ENCODE measurements around the gene KRT80.

Gene KRT80

DNA sequence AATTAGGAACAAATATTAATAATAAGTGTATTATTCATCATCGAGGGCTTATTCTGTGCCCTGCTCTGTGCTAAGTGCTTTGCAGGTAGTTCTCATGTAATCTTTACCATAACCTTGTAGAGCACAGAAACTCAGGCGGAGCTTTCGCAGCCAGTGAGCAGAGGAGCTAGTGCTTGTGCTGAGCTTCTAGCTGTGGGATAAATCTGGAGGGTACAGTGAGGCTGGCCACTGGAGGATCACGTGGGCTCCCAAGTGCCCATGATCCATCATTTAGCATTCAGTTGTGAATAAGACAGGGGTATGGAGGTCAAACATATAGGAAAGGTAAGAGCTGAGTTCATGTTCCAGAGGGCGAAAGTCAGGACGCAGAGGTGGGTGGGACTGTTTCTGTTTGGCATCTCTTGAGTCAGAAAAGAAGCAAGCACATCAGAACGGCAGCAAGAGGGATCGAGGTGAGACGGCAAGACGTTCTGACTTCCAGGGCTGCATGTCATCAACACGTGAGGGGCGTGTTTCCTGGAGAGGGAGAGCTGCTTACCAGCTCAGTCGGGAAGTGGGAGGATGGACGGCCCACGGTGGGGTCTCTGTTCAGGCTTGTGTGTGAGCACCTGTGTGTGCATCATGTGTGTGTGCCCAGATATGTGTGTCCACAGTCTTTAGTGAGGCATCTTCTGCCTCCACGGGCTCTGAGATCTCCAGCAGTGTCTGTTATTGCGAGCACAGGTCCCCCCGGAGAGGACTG is 16.8 kb upstream of the KRT80 start:
- H3K4me1 ChIP-seq (ENCODE audit: control insufficient read depth, insufficient read depth, low read length), result no peaks in the 10 kb centered on the region
- no peaks in the 10 kb centered on the region for H3K27me3 ChIP-seq (ENCODE audit: control insufficient read depth, insufficient read depth, low read length)
- H3K36me3 ChIP-seq (ENCODE audit: control insufficient read depth, insufficient read depth, low read length), result no peaks in the 10 kb centered on the region
- H3K9me3 ChIP-seq (ENCODE audit: control insufficient read depth, insufficient read depth, low read length), result no peaks in the 10 kb centered on the region
- H3K27ac ChIP-seq (ENCODE audit: low read depth, low read length), result no peak overlapping the region
- no peak overlapping the region for H3K4me3 ChIP-seq (ENCODE audit: low read depth, low read length)
- no peak overlapping the region for H3K9ac ChIP-seq (ENCODE audit: low read depth, low read length)

DNA sequence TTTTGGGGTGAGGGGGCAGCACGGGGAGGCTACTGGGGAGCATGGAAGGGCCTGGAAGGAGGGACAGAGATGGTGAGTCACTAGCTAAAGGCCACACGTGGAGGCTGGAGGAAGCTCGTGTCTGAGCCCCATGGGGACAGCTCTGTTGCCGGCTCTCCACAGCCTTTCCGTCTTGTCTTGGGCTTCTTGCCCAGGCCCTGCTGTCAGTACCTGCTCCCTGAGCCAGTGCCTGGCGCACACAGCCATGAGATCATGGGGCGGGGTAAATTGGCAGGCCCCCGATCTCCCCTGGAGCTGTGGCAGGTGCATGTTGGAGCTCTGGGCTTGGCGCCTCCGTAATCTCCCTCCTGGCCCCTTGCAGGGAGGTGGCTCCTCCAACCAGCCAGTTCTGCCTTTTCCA is 16.1 kb upstream of the KRT80 start:
- H3K27ac ChIP-seq (ENCODE audit: low read depth, low read length), result no peak overlapping the region
- no peaks in the 10 kb centered on the region for H3K27me3 ChIP-seq (ENCODE audit: control insufficient read depth, insufficient read depth, low read length)
- H3K36me3 ChIP-seq (ENCODE audit: control insufficient read depth, insufficient read depth, low read length), result no peaks in the 10 kb centered on the region
- H3K9me3 ChIP-seq (ENCODE audit: control insufficient read depth, insufficient read depth, low read length), result no peaks in the 10 kb centered on the region
- H3K4me1 ChIP-seq (ENCODE audit: control insufficient read depth, insufficient read depth, low read length), result peaks cover 2% of the 10 kb centered on the region; the same call in 1 of the 2 replicates
- no peak overlapping the region for H3K4me3 ChIP-seq (ENCODE audit: low read depth, low read length)
- no peak overlapping the region for H3K9ac ChIP-seq (ENCODE audit: low read depth, low read length)

DNA sequence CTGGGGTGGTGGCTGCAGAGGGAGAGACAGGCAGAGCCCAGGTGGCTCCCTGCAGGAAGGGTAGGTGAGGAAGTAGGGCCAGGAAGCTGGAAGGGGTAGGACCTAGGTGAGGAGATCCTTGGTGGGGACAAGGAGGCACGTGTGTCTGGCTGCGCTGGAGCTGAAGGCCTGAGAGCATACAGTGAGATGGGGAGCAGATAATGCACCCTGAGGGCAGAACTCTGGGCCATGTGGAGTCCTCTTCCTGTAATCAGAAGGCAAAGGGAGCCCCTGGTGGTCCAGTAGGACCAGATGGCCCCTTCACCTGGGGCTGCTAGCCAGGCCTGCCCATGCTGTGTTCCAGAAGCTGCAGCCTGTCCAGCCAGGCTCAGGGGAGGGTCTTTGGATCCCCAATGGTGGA is 15.3 kb upstream of the KRT80 start:
- H3K27me3 ChIP-seq (ENCODE audit: control insufficient read depth, insufficient read depth, low read length), result no peaks in the 10 kb centered on the region

DNA sequence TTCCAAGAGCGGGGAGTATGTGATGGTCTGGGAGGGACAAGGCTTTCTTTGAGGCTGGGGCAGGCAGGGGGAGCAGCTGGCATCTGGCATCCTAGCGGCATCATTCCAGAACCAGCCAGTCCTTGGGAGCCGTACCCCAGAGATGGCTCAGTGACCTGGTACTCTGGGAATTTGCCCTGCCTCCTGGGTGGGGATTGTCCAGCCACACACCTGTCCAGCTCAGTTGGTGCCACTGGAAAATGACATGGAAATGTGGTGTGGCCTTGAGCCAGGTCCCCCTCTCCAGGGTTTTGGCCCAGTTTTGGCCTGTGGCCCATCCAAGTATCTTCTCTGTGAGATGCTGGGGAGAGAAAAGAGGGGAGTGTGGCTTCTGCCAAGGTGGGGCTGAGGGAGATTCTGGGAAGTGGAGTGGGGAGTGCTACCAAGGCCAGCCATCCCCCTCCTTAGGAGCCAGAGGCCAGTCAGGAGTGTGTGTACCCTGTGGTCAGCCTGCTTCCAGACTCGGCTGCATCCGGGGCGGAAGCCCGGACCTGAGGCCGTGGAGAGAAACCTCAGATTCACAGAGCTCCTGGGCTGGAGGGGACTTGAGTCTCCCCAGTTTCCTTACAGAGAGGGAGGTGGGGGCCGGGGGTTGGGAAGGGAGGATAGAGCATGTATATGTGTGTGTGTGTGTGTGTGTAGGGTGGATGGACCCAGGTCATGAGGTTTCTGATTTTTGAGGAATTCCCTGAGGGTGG is 14.7 kb upstream of the KRT80 start:
- no peak overlapping the region for H3K9ac ChIP-seq (ENCODE audit: low read depth, low read length)
- peaks cover 9% of the 10 kb centered on the region; the same call in 1 of the 2 replicates for H3K4me1 ChIP-seq (ENCODE audit: control insufficient read depth, insufficient read depth, low read length)

More for the DNA sequence above, 15.3 kb upstream of the KRT80 start:
- Histone ChIP-seq H3K4me1 (ENCODE audit: control insufficient read depth, insufficient read depth, low read length) (peaks cover 8% of the 10 kb centered on the region; the same call in 1 of the 2 replicates), H3K36me3 (ENCODE audit: control insufficient read depth, insufficient read depth, low read length) (no peaks in the 10 kb centered on the region), H3K9ac (ENCODE audit: low read depth, low read length) (no peak overlapping the region), H3K9me3 (ENCODE audit: control insufficient read depth, insufficient read depth, low read length) (no peaks in the 10 kb centered on the region), H3K27ac (ENCODE audit: low read depth, low read length) (no peak overlapping the region), H3K4me3 (ENCODE audit: low read depth, low read length) (no peak overlapping the region)

DNA sequence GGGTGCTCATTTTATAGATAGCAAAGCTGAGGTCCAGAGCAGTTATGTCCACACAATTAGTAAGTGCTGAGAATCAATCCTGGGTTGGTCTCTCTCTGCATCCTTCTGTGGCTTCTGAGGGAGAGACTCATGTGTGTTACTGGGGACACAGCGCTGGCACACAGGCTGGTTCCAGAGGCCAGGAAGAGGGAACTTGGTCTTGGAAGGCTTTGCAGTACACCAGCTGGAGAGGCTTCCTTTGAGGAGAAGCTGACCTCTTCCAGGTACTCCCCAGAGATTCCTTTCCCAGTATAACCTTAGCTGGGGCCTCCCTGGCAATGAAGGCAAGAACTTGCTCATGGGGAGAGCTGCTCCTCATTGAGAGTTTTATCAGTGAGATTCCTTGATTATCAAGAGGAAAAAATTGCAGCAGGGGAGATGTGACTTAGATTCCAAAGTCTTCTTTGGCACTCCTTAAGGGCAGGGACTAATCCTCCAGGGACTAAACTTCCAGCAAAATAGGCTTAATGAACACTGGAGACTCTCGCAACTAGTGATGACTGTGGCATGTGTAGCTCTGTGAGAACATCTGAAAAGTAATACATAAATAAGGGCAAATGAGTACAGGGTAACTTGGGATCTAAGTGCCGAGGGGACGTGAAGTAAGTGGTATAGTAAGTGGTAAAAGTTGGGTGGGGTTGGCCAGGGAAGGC is 13.9 kb upstream of the KRT80 start:
- H3K4me1 ChIP-seq (ENCODE audit: control insufficient read depth, insufficient read depth, low read length), result peaks cover 10% of the 10 kb centered on the region; the same call in 1 of the 2 replicates
- no peaks in the 10 kb centered on the region for H3K36me3 ChIP-seq (ENCODE audit: control insufficient read depth, insufficient read depth, low read length)
- H3K9me3 ChIP-seq (ENCODE audit: control insufficient read depth, insufficient read depth, low read length), result no peaks in the 10 kb centered on the region
- H3K9ac ChIP-seq (ENCODE audit: low read depth, low read length), result no peak overlapping the region
- no peak overlapping the region for H3K27ac ChIP-seq (ENCODE audit: low read depth, low read length)
- H3K27me3 ChIP-seq (ENCODE audit: control insufficient read depth, insufficient read depth, low read length), result no peaks in the 10 kb centered on the region
- H3K4me3 ChIP-seq (ENCODE audit: low read depth, low read length), result no peak overlapping the region

More for the DNA sequence above, 14.7 kb upstream of the KRT80 start:
- no peaks in the 10 kb centered on the region for H3K9me3 ChIP-seq (ENCODE audit: control insufficient read depth, insufficient read depth, low read length)
- no peaks in the 10 kb centered on the region for H3K27me3 ChIP-seq (ENCODE audit: control insufficient read depth, insufficient read depth, low read length)
- no peaks in the 10 kb centered on the region for H3K36me3 ChIP-seq (ENCODE audit: control insufficient read depth, insufficient read depth, low read length)
- H3K27ac ChIP-seq (ENCODE audit: low read depth, low read length), result no peak overlapping the region
- H3K4me3 ChIP-seq (ENCODE audit: low read depth, low read length), result no peak overlapping the region

DNA sequence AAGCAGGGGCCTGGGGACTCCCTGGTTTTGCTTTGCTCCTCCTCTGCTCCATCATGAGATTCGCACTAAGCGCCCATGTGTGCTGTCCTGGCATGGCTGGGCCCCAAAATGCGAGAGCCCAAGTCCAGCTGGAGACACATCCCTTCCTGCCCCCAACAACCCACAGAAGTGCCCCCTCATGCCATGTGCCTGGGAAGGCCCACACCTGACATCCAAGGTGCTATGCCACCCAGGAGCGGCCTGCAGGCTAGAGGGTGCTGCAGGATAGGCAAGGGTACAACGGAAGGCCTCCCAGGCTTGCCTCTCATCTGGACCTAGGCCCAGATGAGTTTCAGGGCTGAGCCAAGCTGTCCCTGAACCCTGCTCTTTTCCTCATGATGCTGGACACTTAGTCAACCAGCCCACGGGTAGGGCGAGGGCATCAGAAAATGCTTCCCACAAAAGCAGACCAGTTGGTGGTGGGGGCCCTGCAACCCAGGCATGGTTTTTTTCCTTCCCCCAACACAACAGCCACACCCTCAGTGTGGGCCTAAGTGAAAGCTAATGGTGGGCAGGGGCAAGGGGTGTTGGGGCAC is 13.2 kb upstream of the KRT80 start:
- Histone ChIP-seq H3K36me3 (ENCODE audit: control insufficient read depth, insufficient read depth, low read length) (no peaks in the 10 kb centered on the region), H3K4me1 (ENCODE audit: control insufficient read depth, insufficient read depth, low read length) (peaks cover 13% of the 10 kb centered on the region; the same call in 1 of the 2 replicates), H3K9me3 (ENCODE audit: control insufficient read depth, insufficient read depth, low read length) (no peaks in the 10 kb centered on the region), H3K9ac (ENCODE audit: low read depth, low read length) (no peak overlapping the region), H3K27ac (ENCODE audit: low read depth, low read length) (no peak overlapping the region), H3K4me3 (ENCODE audit: low read depth, low read length) (no peak overlapping the region), H3K27me3 (ENCODE audit: control insufficient read depth, insufficient read depth, low read length) (no peaks in the 10 kb centered on the region)

DNA sequence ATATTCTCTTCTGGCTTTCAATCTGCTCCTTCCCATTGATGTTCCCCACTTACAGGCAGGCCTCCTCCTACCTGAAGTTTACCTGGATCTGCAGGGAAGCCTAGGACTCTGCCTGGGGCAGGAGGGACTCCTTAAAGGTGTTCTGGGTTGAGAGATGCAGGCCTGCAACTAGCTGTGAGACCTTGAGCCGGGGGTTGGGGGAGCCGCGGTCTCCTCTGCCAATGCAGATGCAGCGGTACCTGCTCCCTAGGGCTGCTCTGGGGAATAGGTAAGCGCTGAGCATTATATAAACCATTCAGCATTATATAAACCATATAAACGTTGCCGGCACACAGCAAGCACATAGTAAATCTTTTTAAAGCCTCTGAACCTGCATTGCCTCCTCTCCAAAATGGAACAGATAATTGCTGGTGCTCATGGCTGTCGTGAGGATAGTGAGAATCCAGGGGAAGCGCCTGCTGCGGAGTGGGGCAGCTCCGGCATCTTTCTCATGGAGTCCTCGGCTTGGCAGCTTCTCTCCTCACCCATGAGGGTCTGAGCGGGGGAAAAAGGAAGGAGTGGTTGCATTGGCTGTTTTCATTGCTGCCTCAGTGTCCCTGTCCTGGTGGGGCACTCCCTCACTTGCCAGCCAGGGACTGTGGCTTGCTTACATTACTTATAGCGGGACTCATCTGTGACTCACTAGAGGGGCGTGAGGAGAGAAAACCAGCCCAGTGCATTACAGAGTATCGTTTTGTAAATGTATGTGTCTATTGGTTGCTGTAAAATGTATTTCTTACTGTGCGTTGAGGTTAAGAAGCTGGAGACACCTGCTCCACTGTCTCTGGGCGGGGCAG is 12.5 kb upstream of the KRT80 start:
- Histone ChIP-seq H3K9me3 (ENCODE audit: control insufficient read depth, insufficient read depth, low read length) (no peaks in the 10 kb centered on the region), H3K36me3 (ENCODE audit: control insufficient read depth, insufficient read depth, low read length) (no peaks in the 10 kb centered on the region), H3K4me3 (ENCODE audit: low read depth, low read length) (no peak overlapping the region), H3K9ac (ENCODE audit: low read depth, low read length) (no peak overlapping the region), H3K4me1 (ENCODE audit: control insufficient read depth, insufficient read depth, low read length) (peaks cover 13% of the 10 kb centered on the region; the same call in 1 of the 2 replicates), H3K27me3 (ENCODE audit: control insufficient read depth, insufficient read depth, low read length) (no peaks in the 10 kb centered on the region), H3K27ac (ENCODE audit: low read depth, low read length) (no peak overlapping the region)

DNA sequence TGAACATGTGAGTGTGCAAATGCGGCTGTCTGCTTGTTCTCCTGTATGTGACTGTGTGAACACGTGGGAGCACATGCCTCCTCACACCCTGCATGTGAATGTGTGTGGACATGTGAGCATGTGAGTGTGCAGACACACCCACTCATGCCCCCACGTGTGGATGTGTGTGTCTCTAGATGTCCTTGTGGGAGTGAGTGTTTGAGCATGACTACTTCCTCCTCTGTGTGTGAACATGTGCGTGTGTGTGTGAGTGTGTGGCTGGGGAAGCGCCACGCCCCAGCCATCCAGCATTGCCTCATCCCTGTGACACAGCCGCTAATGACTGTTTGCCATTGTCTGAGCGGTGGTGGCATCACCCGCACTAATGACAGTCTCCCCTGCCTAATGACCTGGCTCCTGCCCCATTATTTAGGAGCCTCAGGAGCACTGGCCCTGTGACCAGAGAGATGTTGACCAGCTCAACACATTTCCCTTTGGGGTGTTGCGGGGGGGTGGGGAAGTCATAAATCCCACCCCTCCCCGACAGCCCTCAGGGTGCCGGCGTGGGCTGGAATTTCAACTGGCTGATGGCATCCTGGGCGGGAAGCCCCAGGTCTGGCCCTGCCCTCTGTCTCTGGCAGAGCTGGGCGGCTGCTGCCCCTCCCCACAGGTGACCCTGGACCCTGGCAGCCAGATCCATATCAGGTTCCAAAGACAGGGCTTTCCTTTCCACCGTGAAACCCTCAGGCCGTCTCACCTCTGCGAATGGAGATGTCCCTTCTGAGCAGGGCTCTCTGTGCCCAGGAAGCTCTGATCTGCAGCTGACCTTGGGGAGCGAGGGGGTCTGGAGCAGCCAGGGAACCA is 11.5 kb upstream of the KRT80 start:
- Histone ChIP-seq H3K27ac (ENCODE audit: low read depth, low read length) (no peak overlapping the region), H3K9ac (ENCODE audit: low read depth, low read length) (no peak overlapping the region), H3K27me3 (ENCODE audit: control insufficient read depth, insufficient read depth, low read length) (no peaks in the 10 kb centered on the region), H3K4me3 (ENCODE audit: low read depth, low read length) (no peak overlapping the region), H3K9me3 (ENCODE audit: control insufficient read depth, insufficient read depth, low read length) (no peaks in the 10 kb centered on the region), H3K36me3 (ENCODE audit: control insufficient read depth, insufficient read depth, low read length) (no peaks in the 10 kb centered on the region), H3K4me1 (ENCODE audit: control insufficient read depth, insufficient read depth, low read length) (peaks cover 13% of the 10 kb centered on the region; the same call in 1 of the 2 replicates)

DNA sequence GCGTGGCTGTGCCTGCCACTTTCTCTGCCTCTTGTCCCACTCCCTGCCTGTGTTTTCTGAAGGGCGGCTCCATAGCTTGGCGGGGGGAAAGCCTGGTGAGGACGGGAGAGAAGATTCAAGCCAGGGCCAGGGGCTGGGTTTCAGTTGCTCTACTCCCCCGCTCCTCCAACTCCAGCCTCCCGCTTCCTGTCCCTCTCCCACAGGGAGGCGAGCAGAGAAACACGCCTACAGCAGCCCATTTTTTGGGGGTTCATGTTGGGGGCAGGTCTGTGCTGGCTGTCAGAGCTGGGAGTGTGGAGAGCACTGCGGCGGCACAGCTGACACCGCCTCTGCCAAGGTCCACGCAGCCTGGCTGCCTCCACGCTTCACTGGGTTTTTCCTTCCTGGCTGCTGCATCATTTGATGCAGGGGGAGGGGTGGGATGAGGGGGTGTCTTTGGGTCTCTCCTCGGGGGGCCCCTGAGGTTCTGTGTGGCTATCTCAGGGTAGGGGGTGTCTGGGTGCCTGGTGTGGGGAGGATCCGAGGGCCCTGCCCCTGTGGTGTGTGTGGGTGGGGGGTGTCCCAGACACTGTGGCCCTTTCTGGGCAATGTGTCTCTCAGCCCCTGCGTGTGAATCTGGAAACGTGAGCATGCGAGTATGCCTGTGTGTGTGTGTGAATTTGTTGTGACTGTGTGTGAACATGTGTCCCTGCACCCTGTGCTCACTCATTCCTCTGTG is 10.7 kb upstream of the KRT80 start:
- Histone ChIP-seq H3K9me3 (ENCODE audit: control insufficient read depth, insufficient read depth, low read length) (no peaks in the 10 kb centered on the region), H3K4me3 (ENCODE audit: low read depth, low read length) (no peak overlapping the region), H3K27ac (ENCODE audit: low read depth, low read length) (no peak overlapping the region), H3K36me3 (ENCODE audit: control insufficient read depth, insufficient read depth, low read length) (no peaks in the 10 kb centered on the region), H3K4me1 (ENCODE audit: control insufficient read depth, insufficient read depth, low read length) (peaks cover 13% of the 10 kb centered on the region; the same call in 1 of the 2 replicates), H3K27me3 (ENCODE audit: control insufficient read depth, insufficient read depth, low read length) (no peaks in the 10 kb centered on the region), H3K9ac (ENCODE audit: low read depth, low read length) (no peak overlapping the region)

Measured in HUES48 (cell line).